Muscle layer of colon (tissue), 2 donors: ENCODE data around the gene LCN9.

Experiments used
- H3K27ac ChIP-seq: one replicate; pipeline ENCODE4 v1.7.0; 2013; ENCODE audit warnings: low read depth, mild to moderate bottlenecking, low read length, moderate library complexity
- H3K27me3 ChIP-seq, 2 donors: one replicate each; pipeline ENCODE4 v1.7.0; 2013; ENCODE audit warnings: low read length in 2 of 2, mild to moderate bottlenecking in 2 of 2; ENCODE audit not compliant: insufficient read depth in 2 of 2, control insufficient read depth in 1 of 2
- H3K36me3 ChIP-seq: one replicate; pipeline ENCODE4 v1.7.0; 2013; ENCODE audit warnings: mild to moderate bottlenecking, low read length; ENCODE audit not compliant: insufficient read depth
- H3K4me1 ChIP-seq: one replicate; pipeline ENCODE4 v1.7.0; 2013; ENCODE audit warnings: mild to moderate bottlenecking, low read length; ENCODE audit not compliant: insufficient read depth
- H3K4me3 ChIP-seq, 2 donors: one replicate each; pipeline ENCODE4 v1.7.0; 2013; ENCODE audit warnings: low read length in 2 of 2, low read depth in 1 of 2, mild to moderate bottlenecking in 1 of 2, moderate library complexity in 1 of 2
- H3K9ac ChIP-seq: one replicate; pipeline ENCODE4 v1.7.0; 2013; ENCODE audit warnings: low read length
- H3K9me3 ChIP-seq: one replicate; pipeline ENCODE4 v1.7.0; 2013; ENCODE audit warnings: mild to moderate bottlenecking, low read length
- donor health status: abdominal sarcoma.
- donor health status: Adenocarcinoma of cecum.

LCN9 gene

DNA sequence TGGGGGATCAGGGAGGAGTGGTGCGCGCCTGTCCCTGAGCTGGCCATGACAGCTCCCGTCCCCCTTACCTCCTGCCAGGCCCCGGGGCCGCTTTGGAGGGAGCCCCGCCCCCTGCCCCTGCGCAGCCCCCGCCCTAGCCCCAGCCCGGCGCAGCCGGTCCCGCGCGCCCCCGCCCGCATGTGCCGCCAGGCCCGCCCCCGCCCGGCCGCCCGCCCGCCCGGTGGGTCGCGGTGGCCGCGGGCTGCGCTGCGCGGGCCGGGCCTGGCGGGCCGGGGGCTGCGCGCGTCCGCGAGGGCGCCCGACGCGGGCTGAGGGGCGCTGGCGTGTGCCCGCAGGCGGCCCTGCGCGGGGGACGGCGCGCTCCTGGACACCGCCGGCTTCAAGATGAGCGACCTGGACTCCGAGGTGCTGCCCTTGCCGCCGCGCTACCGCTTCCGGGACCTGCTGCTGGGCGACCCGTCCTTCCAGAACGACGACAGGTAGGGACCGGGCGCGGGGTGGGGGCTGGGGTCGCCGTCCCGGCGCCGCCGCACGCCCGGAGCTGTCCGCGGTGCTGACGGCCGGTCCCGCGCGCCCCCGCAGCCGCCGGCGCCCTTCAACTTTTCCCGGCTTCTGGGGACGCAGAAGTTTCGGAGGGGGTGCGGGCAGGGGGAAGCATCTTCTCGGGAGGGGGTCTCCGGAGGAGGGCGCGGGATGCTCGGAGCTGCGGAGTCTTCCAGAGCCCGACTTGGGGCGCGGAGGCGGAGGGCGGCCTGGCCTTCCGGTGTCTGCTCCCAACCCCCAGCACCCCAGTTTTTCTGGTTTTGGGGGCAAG, 51.3 kb downstream of the LCN9 start:
- Histone ChIP-seq H3K27me3 (peaks cover 14 to 49% of the 10 kb centered on the region in 2 donors), H3K4me3 (no peak overlapping the region), H3K27ac (no peak overlapping the region)

DNA sequence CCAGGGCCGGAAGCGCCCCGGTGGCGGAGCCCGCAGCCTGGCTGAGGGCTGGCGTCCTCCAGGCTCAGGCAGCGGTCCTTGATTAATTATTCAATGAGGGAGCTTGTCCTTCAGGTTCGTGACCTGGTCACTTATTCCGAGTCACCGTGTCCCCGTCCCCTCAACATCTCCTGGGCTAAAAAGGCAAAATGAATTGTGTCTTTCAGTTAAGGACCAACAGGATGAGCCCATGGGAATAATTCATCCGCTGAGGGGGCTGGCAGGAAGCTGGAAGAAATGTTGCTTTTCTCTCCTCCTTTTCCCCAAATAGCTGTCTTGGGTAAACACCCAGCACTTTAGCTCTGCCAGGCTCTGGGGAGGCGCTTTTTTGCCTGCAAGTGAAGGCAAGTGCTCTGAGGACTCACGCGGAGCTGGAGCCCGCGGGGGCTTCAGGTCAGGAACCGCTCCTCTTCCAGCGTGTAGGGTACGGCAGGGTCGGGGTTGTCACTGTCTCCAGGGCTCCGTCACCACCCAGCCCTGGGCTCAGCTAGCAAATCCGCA, 52.0 kb downstream of the LCN9 start:
- Histone ChIP-seq H3K27me3 (peaks cover 14 to 49% of the 10 kb centered on the region in 2 donors), H3K9me3 (no peaks in the 10 kb centered on the region), H3K4me1 (no peaks in the 10 kb centered on the region), H3K9ac (no peak overlapping the region), H3K4me3 (no peak overlapping the region), H3K27ac (no peak overlapping the region), H3K36me3 (no peaks in the 10 kb centered on the region)

More for the DNA sequence above, 51.3 kb downstream of the LCN9 start:
- Histone ChIP-seq H3K9me3 (no peaks in the 10 kb centered on the region), H3K36me3 (no peaks in the 10 kb centered on the region), H3K9ac (no peak overlapping the region), H3K4me1 (no peaks in the 10 kb centered on the region)

DNA sequence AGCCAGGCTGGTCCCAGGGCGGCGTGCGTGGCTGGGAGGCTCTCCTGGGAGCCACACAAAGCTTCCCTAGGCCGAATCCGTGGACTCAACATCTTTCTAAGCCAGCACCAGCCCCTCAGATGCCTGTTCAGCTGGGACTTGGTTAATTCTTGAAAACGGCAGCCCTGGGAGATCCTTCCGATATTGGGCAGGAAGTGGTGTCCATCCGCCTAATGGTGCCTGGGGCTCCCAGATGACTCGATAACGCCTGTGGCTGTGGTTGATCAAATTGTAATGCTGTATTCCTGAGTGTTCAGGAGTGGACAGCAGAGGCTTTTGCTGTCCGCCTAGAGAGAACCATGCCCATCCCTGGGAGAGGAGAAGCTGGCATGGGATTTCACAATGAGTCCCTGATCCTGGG, 52.9 kb downstream of the LCN9 start:
- Histone ChIP-seq H3K4me3 (no peak overlapping the region), H3K4me1 (no peaks in the 10 kb centered on the region), H3K27ac (no peak overlapping the region), H3K27me3 (peaks cover 14 to 56% of the 10 kb centered on the region in 2 donors), H3K9ac (no peak overlapping the region), H3K9me3 (no peaks in the 10 kb centered on the region), H3K36me3 (no peaks in the 10 kb centered on the region)
